ENCODE results near the gene SETD5. TPM values are rescaled to one million over a fixed set of nuclear protein-coding genes. Genes with fewer than 3 reads are reported as not detected.
A peak's percentile ranks its signal among the peaks of the same experiment; 100 is the strongest.

The SETD5 gene
- polyA plus RNA-seq, 2 of the 4 experiments (the other 2 are of a cell fraction), result 41.7 to 92.3 TPM

DNA sequence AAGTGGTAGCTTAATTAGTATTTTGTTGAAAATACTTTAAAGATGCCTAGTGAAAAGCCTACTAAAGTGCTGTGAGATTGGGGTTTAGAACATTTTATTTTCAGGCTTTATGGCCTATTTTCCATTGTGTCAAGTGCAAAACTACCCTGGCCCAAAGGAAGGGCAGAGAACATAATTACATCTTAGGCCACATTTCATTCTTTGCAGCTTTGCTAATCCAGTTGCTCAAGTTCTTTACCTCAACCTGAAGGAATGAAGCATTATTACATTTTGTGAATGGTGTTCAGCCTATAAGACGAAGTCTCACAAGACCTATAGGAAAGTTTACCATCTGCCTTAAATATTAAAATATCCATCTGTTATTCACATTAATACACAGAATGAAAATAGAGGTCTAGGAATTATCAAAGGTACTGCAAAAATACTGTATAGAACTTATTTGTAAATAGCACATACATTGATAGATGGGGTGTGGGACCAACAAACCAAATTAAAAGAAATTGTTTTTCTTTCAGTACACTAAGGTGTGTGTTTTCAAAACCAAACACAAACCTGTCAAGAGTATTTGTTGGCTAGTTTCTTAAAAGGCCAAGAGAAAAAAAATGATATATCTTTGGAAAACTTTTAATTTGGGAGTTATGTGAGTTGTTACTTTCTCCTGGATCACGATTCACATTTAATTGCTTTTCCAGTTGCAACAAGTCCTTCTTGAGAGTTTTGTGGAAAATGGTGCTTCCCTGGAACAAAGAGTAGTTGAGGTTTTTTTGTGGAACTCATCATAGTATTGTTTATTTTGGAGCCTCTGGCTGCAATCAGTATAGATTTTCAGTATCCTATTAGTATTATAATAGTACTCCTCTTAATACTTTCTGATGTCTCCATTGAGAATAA lies 12.0 kb upstream of the SETD5 start:
- FAIRE-seq (no peak), DNase-seq (ENCODE audit: low read depth in 1 of 2, low spot score in 1 of 2) (no peak), ATAC-seq (no peak)
- ChIA-PET POLR2A (interaction anchor here (0.9 to 4.4 kb wide), 5 partner anchors 9 to 23 kb away, joined by 3 to 51 read pairs (median 4); partner anchors contain the start of genes SETD5 and THUMPD3), CTCF (no interaction called here)
- Histone ChIP-seq H3K4me3 (no peak overlapping the region), H3K4me2 (no peak overlapping the region), H3K4me1 (peaks cover 26% of the 10 kb centered on the region; the same call in 1 of the 3 replicates), H3K27ac (no peak overlapping the region), H3K9me3 (no peaks in the 10 kb centered on the region)
- TF ChIP-seq, protein P1, sequence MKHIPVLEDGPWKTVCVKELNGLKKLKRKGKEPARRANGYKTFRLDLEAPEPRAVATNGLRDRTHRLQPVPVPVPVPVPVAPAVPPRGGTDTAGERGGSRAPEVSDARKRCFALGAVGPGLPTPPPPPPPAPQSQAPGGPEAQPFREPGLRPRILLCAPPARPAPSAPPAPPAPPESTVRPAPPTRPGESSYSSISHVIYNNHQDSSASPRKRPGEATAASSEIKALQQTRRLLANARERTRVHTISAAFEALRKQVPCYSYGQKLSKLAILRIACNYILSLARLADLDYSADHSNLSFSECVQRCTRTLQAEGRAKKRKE (CRISPR knock-in tag; IDR thresholded peaks at IDR 0.05; ENCODE audit: low read depth), result no peak
- TF ChIP-seq, protein P2, sequence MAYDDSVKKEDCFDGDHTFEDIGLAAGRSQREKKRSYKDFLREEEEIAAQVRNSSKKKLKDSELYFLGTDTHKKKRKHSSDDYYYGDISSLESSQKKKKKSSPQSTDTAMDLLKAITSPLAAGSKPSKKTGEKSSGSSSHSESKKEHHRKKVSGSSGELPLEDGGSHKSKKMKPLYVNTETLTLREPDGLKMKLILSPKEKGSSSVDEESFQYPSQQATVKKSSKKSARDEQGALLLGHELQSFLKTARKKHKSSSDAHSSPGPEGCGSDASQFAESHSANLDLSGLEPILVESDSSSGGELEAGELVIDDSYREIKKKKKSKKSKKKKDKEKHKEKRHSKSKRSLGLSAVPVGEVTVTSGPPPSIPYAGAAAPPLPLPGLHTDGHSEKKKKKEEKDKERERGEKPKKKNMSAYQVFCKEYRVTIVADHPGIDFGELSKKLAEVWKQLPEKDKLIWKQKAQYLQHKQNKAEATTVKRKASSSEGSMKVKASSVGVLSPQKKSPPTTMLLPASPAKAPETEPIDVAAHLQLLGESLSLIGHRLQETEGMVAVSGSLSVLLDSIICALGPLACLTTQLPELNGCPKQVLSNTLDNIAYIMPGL (CRISPR knock-in tag; IDR thresholded peaks at IDR 0.05; ENCODE audit: borderline replicate concordance), result no peak
- TF ChIP-seq RCOR1 (IDR thresholded peaks at IDR 0.05; ENCODE audit: low read depth, low read length) (no peak), POLR2AphosphoS2 (conservative IDR thresholded peaks at IDR 0.05; ENCODE audit: low read length) (peak; percentile 51; the same call in 1 of the 2 replicates), NFE2L2 (conservative IDR thresholded peaks at IDR 0.05; ENCODE audit: low read length) (no peak)
- WGBS (ENCODE audit: missing lambda C conversion rate), result 88% methylated on average over 2 of the region's 2 CpGs

DNA sequence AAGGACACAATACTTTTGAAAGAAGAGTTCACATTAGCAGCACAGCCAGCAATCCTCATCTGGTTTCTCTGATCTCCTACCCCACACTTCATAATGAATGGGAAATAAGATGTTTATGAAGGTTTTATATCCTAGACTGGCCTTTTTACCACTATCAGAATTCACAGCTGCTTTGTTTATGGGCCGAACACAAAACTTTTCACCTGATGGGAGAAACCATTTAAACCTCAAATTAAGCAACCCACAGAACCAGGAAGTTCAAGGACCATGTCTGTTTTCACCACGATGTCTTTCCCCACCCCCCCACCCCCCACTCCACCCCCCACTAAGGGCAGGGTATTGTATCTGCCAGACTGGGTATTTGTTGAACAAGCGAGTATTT lies 11.3 kb upstream of the SETD5 start:
- Histone ChIP-seq H3K9me3 (no peaks in the 10 kb centered on the region), H3K4me3 (no peak overlapping the region), H3K27ac (no peak overlapping the region), H3K4me1 (peaks cover 26% of the 10 kb centered on the region; the same call in 1 of the 3 replicates), H3K4me2 (no peak overlapping the region)
- ATAC-seq (no peak), DNase-seq (ENCODE audit: low read depth in 1 of 2, low spot score in 1 of 2) (no peak), FAIRE-seq (no peak)
- TF ChIP-seq, protein P1 (CRISPR knock-in tag; IDR thresholded peaks at IDR 0.05; ENCODE audit: low read depth), result no peak
- TF ChIP-seq MYC (IDR thresholded peaks at IDR 0.05; ENCODE audit: borderline replicate concordance, low read length) (no peak), GATA3 (IDR thresholded peaks at IDR 0.05; ENCODE audit: borderline replicate concordance) (no peak), JUN (IDR thresholded peaks at IDR 0.05) (peak in 1 of 2 experiments; percentile 59; a peak in 1 of 5 replicates), FOSB (CRISPR knock-in tag; IDR thresholded peaks at IDR 0.05) (peak; percentile 50; the same call in 1 of the 2 replicates), RARB (CRISPR knock-in tag; IDR thresholded peaks at IDR 0.05) (0 out of 2 replicates have a peak, but pooled peaks have one; percentile 35), CEBPB (IDR thresholded peaks at IDR 0.05) (no peak), TP53 (CRISPR knock-in tag; IDR thresholded peaks at IDR 0.05) (no peak), HOXA7 (CRISPR knock-in tag; IDR thresholded peaks at IDR 0.05) (no peak), HOXB5 (CRISPR knock-in tag; IDR thresholded peaks at IDR 0.05) (no peak)
- CTCF ChIA-PET, result no interaction called here
- POLR2A ChIA-PET, result interaction anchor here (0.9 to 4.4 kb wide), 3 partner anchors 9 to 24 kb away, joined by 3 to 51 read pairs (median 4); partner anchors contain the start of genes SETD5 and THUMPD3
- 53% methylated on average over 3 of the region's 3 CpGs for WGBS (ENCODE audit: missing lambda C conversion rate)

DNA sequence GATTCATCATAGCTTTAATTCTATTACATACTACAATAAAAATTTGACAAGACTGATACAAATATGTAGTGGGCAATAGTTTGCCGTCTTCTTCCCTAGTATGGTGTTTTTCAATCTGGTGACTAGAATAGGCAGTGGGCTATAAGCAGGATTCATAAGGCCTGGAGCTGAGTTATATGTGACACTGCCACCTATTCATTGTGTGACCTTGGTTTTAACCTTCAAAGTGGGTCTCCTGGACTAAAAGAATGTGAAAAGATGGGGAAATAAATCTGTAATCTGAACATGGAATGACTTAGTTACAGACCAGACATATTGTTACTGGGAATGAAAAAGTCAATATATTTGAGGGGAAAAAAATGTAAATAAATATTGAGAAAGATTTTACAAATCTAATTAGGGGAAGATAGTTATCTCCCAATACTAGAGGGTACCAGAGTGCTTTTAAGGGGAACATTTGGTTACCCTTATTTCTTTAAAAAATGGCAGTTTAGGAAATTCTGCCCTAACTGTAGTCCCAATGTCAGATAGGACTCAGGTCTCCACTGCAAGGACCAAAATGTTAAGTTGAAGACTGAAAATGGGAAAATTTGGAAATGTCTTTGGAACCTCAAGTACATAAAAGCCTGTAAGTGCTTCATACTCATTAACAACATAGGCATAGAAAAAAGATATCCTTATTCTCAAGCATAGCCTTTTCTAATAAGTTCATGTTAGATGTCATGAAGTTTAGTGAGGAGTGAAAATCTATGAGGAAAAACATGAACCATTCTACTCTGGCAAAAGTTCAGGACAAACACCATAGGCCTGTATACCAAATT lies 10.7 kb upstream of the SETD5 start:
- ChIA-PET CTCF (no interaction called here), POLR2A (interaction anchor here (0.9 to 4.4 kb wide), 3 partner anchors 9 to 24 kb away, joined by 3 to 51 read pairs (median 4); partner anchors contain the start of genes SETD5 and THUMPD3)
- FAIRE-seq (no peak), ATAC-seq (no peak), DNase-seq (ENCODE audit: low read depth in 1 of 2, low spot score in 1 of 2) (no peak)
- TF ChIP-seq, protein P3, sequence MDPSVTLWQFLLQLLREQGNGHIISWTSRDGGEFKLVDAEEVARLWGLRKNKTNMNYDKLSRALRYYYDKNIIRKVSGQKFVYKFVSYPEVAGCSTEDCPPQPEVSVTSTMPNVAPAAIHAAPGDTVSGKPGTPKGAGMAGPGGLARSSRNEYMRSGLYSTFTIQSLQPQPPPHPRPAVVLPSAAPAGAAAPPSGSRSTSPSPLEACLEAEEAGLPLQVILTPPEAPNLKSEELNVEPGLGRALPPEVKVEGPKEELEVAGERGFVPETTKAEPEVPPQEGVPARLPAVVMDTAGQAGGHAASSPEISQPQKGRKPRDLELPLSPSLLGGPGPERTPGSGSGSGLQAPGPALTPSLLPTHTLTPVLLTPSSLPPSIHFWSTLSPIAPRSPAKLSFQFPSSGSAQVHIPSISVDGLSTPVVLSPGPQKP (IDR thresholded peaks at IDR 0.05; ENCODE audit: low read depth, low read length), result no peak
- TF ChIP-seq NFE2L2 (conservative IDR thresholded peaks at IDR 0.05; ENCODE audit: low read length), result no peak
- TF ChIP-seq CBX8 (IDR thresholded peaks at IDR 0.05), result no peak
- no peak for TF ChIP-seq MAZ (IDR thresholded peaks at IDR 0.05; ENCODE audit: borderline replicate concordance, low read depth, low read length)
- no peak for TF ChIP-seq RFX5 (IDR thresholded peaks at IDR 0.05)
- TF ChIP-seq EP300 (IDR thresholded peaks at IDR 0.05), result no peak
- TF ChIP-seq TP53 (CRISPR knock-in tag; IDR thresholded peaks at IDR 0.05), result no peak
- TF ChIP-seq ZFP36 (IDR thresholded peaks at IDR 0.05; ENCODE audit: borderline replicate concordance, partially characterized antibody), result no peak
- WGBS (ENCODE audit: missing lambda C conversion rate), result 88% methylated on average over 1 of the region's 1 CpG
- Histone ChIP-seq H3K9me3 (no peaks in the 10 kb centered on the region), H3K4me3 (no peak overlapping the region), H3K27ac (no peak overlapping the region), H3K4me2 (no peak overlapping the region), H3K4me1 (peaks cover 26% of the 10 kb centered on the region; the same call in 2 of the 3 replicates)

Data from A549 (cell line).